Measurements from ENCODE around the gene WWOX.

Gene WWOX

GRCh38 chr16:78738557-78738956 lies 639.1 kb downstream of the WWOX start:
- no peak overlapping the region for H3K4me3 ChIP-seq (ENCODE audit: extremely low read depth, insufficient read depth, low read length, poor library complexity, severe bottlenecking)
- no peaks in the 10 kb centered on the region for H3K9me3 ChIP-seq (ENCODE audit: control insufficient read depth, low read length)
- H3K4me1 ChIP-seq (ENCODE audit: control insufficient read depth, insufficient read depth, low read length, poor library complexity, severe bottlenecking), result peaks cover 5% of the 10 kb centered on the region
- H3K27ac ChIP-seq (ENCODE audit: low read depth, low read length, severe bottlenecking), result no peak overlapping the region
- H3K36me3 ChIP-seq (ENCODE audit: control insufficient read depth, insufficient read depth, low read length), result no peaks in the 10 kb centered on the region
- WGBS, 2 experiments (ENCODE audit: insufficient coverage in 2 of 2), result 100% methylated on average over 2 to 3 of the region's 5 CpGs

GRCh38 chr16:78740269-78740668 lies 640.8 kb downstream of the WWOX start:
- Histone ChIP-seq H3K36me3 (ENCODE audit: control insufficient read depth, insufficient read depth, low read length) (no peaks in the 10 kb centered on the region), H3K4me3 (ENCODE audit: extremely low read depth, insufficient read depth, low read length, poor library complexity, severe bottlenecking) (no peak overlapping the region), H3K9me3 (ENCODE audit: control insufficient read depth, low read length) (no peaks in the 10 kb centered on the region), H3K4me1 (ENCODE audit: control insufficient read depth, insufficient read depth, low read length, poor library complexity, severe bottlenecking) (peaks cover 5% of the 10 kb centered on the region), H3K27ac (ENCODE audit: low read depth, low read length, severe bottlenecking) (no peak overlapping the region)
- WGBS, 2 experiments (ENCODE audit: insufficient coverage in 2 of 2), result 92% methylated on average over 9 to 12 of the region's 12 CpGs

- Histone ChIP-seq H3K4me1 (ENCODE audit: control insufficient read depth, insufficient read depth, low read length, poor library complexity, severe bottlenecking) (peaks cover 5% of the 10 kb centered on the region), H3K27ac (ENCODE audit: low read depth, low read length, severe bottlenecking) (no peak overlapping the region)
- 91% methylated on average over 19 of the region's 21 CpGs for WGBS, 2 experiments (ENCODE audit: insufficient coverage in 2 of 2)
These were observed 643.2 kb downstream of the WWOX start for GRCh38 chr16:78742501-78743283.

GRCh38 chr16:78743556-78743955 lies 644.1 kb downstream of the WWOX start:
- no peak overlapping the region for H3K27ac ChIP-seq (ENCODE audit: low read depth, low read length, severe bottlenecking)
- peaks cover 5% of the 10 kb centered on the region for H3K4me1 ChIP-seq (ENCODE audit: control insufficient read depth, insufficient read depth, low read length, poor library complexity, severe bottlenecking)
- WGBS, 2 experiments (ENCODE audit: insufficient coverage in 2 of 2), result 93 to 100% methylated on average over 2 to 4 of the region's 4 CpGs
- H3K9me3 ChIP-seq (ENCODE audit: control insufficient read depth, low read length), result no peaks in the 10 kb centered on the region
- H3K36me3 ChIP-seq (ENCODE audit: control insufficient read depth, insufficient read depth, low read length), result no peaks in the 10 kb centered on the region
- no peak overlapping the region for H3K4me3 ChIP-seq (ENCODE audit: extremely low read depth, insufficient read depth, low read length, poor library complexity, severe bottlenecking)

More at GRCh38 chr16:78742501-78743283, 643.2 kb downstream of the WWOX start:
- H3K36me3 ChIP-seq (ENCODE audit: control insufficient read depth, insufficient read depth, low read length), result no peaks in the 10 kb centered on the region
- H3K4me3 ChIP-seq (ENCODE audit: extremely low read depth, insufficient read depth, low read length, poor library complexity, severe bottlenecking), result no peak overlapping the region
- no peaks in the 10 kb centered on the region for H3K9me3 ChIP-seq (ENCODE audit: control insufficient read depth, low read length)

- no peak overlapping the region for H3K27ac ChIP-seq (ENCODE audit: low read depth, low read length, severe bottlenecking)
- H3K4me3 ChIP-seq (ENCODE audit: extremely low read depth, insufficient read depth, low read length, poor library complexity, severe bottlenecking), result no peak overlapping the region
- no peaks in the 10 kb centered on the region for H3K36me3 ChIP-seq (ENCODE audit: control insufficient read depth, insufficient read depth, low read length)
- WGBS, 2 experiments (ENCODE audit: insufficient coverage in 2 of 2), result 80 to 88% methylated on average over 4 of the region's 5 CpGs
- no peaks in the 10 kb centered on the region for H3K9me3 ChIP-seq (ENCODE audit: control insufficient read depth, low read length)
- peaks cover 5% of the 10 kb centered on the region for H3K4me1 ChIP-seq (ENCODE audit: control insufficient read depth, insufficient read depth, low read length, poor library complexity, severe bottlenecking)
These were observed 644.6 kb downstream of the WWOX start for GRCh38 chr16:78744099-78744498.

- no peak overlapping the region for H3K4me3 ChIP-seq (ENCODE audit: extremely low read depth, insufficient read depth, low read length, poor library complexity, severe bottlenecking)
- no peak overlapping the region for H3K27ac ChIP-seq (ENCODE audit: low read depth, low read length, severe bottlenecking)
- 73 to 86% methylated on average over 1 to 2 of the region's 3 CpGs for WGBS, 2 experiments (ENCODE audit: insufficient coverage in 2 of 2)
- H3K4me1 ChIP-seq (ENCODE audit: control insufficient read depth, insufficient read depth, low read length, poor library complexity, severe bottlenecking), result peaks cover 5% of the 10 kb centered on the region
- H3K9me3 ChIP-seq (ENCODE audit: control insufficient read depth, low read length), result no peaks in the 10 kb centered on the region
- no peaks in the 10 kb centered on the region for H3K36me3 ChIP-seq (ENCODE audit: control insufficient read depth, insufficient read depth, low read length)
These were observed 645.3 kb downstream of the WWOX start for GRCh38 chr16:78744796-78745107.

GRCh38 chr16:78745108-78746019 lies 645.9 kb downstream of the WWOX start:
- WGBS, 2 experiments (ENCODE audit: insufficient coverage in 2 of 2), result 86 to 92% methylated on average over 4 to 5 of the region's 7 CpGs
- peaks cover 5% of the 10 kb centered on the region for H3K4me1 ChIP-seq (ENCODE audit: control insufficient read depth, insufficient read depth, low read length, poor library complexity, severe bottlenecking)
- no peak overlapping the region for H3K4me3 ChIP-seq (ENCODE audit: extremely low read depth, insufficient read depth, low read length, poor library complexity, severe bottlenecking)
- H3K9me3 ChIP-seq (ENCODE audit: control insufficient read depth, low read length), result no peaks in the 10 kb centered on the region
- no peaks in the 10 kb centered on the region for H3K36me3 ChIP-seq (ENCODE audit: control insufficient read depth, insufficient read depth, low read length)
- no peak overlapping the region for H3K27ac ChIP-seq (ENCODE audit: low read depth, low read length, severe bottlenecking)

GRCh38 chr16:78746718-78747117 lies 647.3 kb downstream of the WWOX start:
- Histone ChIP-seq H3K4me1 (ENCODE audit: control insufficient read depth, insufficient read depth, low read length, poor library complexity, severe bottlenecking) (peaks cover 5% of the 10 kb centered on the region), H3K27ac (ENCODE audit: low read depth, low read length, severe bottlenecking) (no peak overlapping the region), H3K4me3 (ENCODE audit: extremely low read depth, insufficient read depth, low read length, poor library complexity, severe bottlenecking) (no peak overlapping the region), H3K36me3 (ENCODE audit: control insufficient read depth, insufficient read depth, low read length) (no peaks in the 10 kb centered on the region), H3K9me3 (ENCODE audit: control insufficient read depth, low read length) (no peaks in the 10 kb centered on the region)
- 80 to 100% methylated on average over 1 of the region's 2 CpGs for WGBS, 2 experiments (ENCODE audit: insufficient coverage in 2 of 2)

GRCh38 chr16:78748220-78748929 lies 648.9 kb downstream of the WWOX start:
- WGBS, 2 experiments (ENCODE audit: insufficient coverage in 2 of 2), result 88 to 93% methylated on average over 7 of the region's 9 CpGs
- Histone ChIP-seq H3K9me3 (ENCODE audit: control insufficient read depth, low read length) (no peaks in the 10 kb centered on the region), H3K36me3 (ENCODE audit: control insufficient read depth, insufficient read depth, low read length) (no peaks in the 10 kb centered on the region), H3K27ac (ENCODE audit: low read depth, low read length, severe bottlenecking) (no peak overlapping the region), H3K4me3 (ENCODE audit: extremely low read depth, insufficient read depth, low read length, poor library complexity, severe bottlenecking) (no peak overlapping the region), H3K4me1 (ENCODE audit: control insufficient read depth, insufficient read depth, low read length, poor library complexity, severe bottlenecking) (no peaks in the 10 kb centered on the region)

- no peak overlapping the region for H3K4me3 ChIP-seq (ENCODE audit: extremely low read depth, insufficient read depth, low read length, poor library complexity, severe bottlenecking)
- H3K4me1 ChIP-seq (ENCODE audit: control insufficient read depth, insufficient read depth, low read length, poor library complexity, severe bottlenecking), result no peaks in the 10 kb centered on the region
- H3K9me3 ChIP-seq (ENCODE audit: control insufficient read depth, low read length), result no peaks in the 10 kb centered on the region
- no peaks in the 10 kb centered on the region for H3K36me3 ChIP-seq (ENCODE audit: control insufficient read depth, insufficient read depth, low read length)
- 81 to 100% methylated on average over 1 to 3 of the region's 4 CpGs for WGBS, 2 experiments (ENCODE audit: insufficient coverage in 2 of 2)
- no peak overlapping the region for H3K27ac ChIP-seq (ENCODE audit: low read depth, low read length, severe bottlenecking)
These were observed 650.4 kb downstream of the WWOX start for GRCh38 chr16:78749745-78750268.
